GM21619 (cell line): ENCODE results near the gene POP5.
"Not testable (repeated sequence)": the region's sequence is repeated elsewhere in the genome, so short reads cannot be mapped to it uniquely, and the experiment has no call there.

Experiments
- ATAC-seq: cut with Tn5 transposase; IDR thresholded peaks from one replicate; pipeline ENCODE4 v1.9.1; 2021; ENCODE audit not compliant: unreplicated experiment

Gene POP5

GRCh38 chr12:120580787-120581723, at the start of gene POP5:
Gene POP5 (minus strand): TSS chr12:120581402. CDS start chr12:120581362, 40 bp downstream.
- ATAC-seq: peak; percentile 91

GRCh38 chr12:120630104-120630892, 49.1 kb upstream of the POP5 start:
- ATAC-seq: no peak

GRCh38 chr12:120628919-120629318, 47.7 kb upstream of the POP5 start:
- no peak for ATAC-seq

- ATAC-seq: no peak
Observed at GRCh38 chr12:120625557-120626419, 44.6 kb upstream of the POP5 start.

GRCh38 chr12:120620624-120621023, 39.4 kb upstream of the POP5 start:
- ATAC-seq: no peak

GRCh38 chr12:120618954-120619615, 37.9 kb upstream of the POP5 start:
- ATAC-seq: no peak

GRCh38 chr12:120617767-120618166, 36.6 kb upstream of the POP5 start:
- not testable (repeated sequence) for ATAC-seq

- not testable (repeated sequence) for ATAC-seq
Observed at GRCh38 chr12:120617193-120617592, 36.0 kb upstream of the POP5 start.

- ATAC-seq: no peak
Observed at GRCh38 chr12:120614848-120615247, 33.6 kb upstream of the POP5 start.

GRCh38 chr12:120611534-120611933, 30.3 kb upstream of the POP5 start:
- ATAC-seq: not testable (repeated sequence)

GRCh38 chr12:120610560-120610959, 29.4 kb upstream of the POP5 start:
- no peak for ATAC-seq

GRCh38 chr12:120602416-120602815, 21.2 kb upstream of the POP5 start:
- ATAC-seq: not testable (repeated sequence)

- no peak for ATAC-seq
Observed at GRCh38 chr12:120599672-120600552, 18.7 kb upstream of the POP5 start.

GRCh38 chr12:120598674-120599463, 17.7 kb upstream of the POP5 start:
- no peak for ATAC-seq

GRCh38 chr12:120597861-120598260, 16.7 kb upstream of the POP5 start:
- ATAC-seq: no peak

GRCh38 chr12:120596901-120597300, 15.7 kb upstream of the POP5 start:
- no peak for ATAC-seq

- ATAC-seq: no peak
Observed at GRCh38 chr12:120592121-120593049, 11.2 kb upstream of the POP5 start.
